A673 (cell line): ENCODE results near the gene ATXN1L.

Source experiments
- EZH2 ChIP-seq: fragments of 200-600 bp; sonication (generic); IDR thresholded peaks from 2 replicates; pipeline ENCODE4 v1.6.1; 2017; ENCODE audit warnings: borderline replicate concordance, low read depth, mild to moderate bottlenecking, mixed read lengths, antibody characterized with exemption, low read length; ENCODE audit not compliant: poor library complexity, severe bottlenecking
- TF ChIP-seq, protein P1 (sequence below): fragments of 300-800, 200-600 bp; sonication (generic); conservative IDR thresholded peaks from 2 replicates; pipeline ENCODE4 v1.5.1; 2017; ENCODE audit warnings: low read depth, mild to moderate bottlenecking, antibody characterized with exemption, low read length, moderate library complexity, mixed read lengths

DNA sequence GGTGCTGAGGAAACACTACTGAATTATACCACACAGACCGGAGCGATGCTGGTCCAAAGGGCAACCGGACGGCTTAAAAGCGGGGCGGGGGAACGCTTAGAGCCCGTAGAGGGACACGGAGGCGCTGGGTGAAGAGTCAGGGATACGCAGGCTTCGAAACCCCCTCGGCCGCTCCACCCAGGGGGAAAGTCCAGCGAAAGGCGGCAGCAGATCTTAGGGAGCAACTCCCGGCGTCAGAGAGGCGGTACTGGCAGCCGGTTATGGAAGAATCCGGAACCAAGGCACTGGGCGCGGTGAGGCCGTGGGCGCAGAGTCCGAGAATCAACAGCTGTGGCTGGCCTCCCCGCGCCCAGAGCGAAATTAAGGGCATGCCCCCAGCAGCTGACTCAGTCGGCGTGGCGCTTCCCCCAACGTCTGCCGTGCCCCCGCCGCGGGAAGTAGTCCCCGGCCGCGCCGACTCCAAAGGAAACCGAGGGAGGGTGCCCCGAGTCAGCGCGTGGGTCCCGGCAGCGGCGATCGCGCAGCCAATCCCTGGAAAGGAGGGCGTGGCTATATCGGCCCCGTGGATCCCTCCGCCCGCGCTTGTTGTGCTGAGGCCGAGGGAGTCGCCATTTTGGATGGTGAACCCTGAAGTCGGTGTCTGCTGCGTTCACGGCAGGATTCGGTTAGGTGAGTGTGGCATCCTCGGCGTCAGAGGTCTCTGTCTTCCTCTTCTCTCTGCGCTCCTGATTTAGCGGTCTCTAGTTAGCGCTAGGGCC lies 49.3 kb downstream of the ATXN1L start, which contains the start of gene IST1:
- TF ChIP-seq, protein P1, sequence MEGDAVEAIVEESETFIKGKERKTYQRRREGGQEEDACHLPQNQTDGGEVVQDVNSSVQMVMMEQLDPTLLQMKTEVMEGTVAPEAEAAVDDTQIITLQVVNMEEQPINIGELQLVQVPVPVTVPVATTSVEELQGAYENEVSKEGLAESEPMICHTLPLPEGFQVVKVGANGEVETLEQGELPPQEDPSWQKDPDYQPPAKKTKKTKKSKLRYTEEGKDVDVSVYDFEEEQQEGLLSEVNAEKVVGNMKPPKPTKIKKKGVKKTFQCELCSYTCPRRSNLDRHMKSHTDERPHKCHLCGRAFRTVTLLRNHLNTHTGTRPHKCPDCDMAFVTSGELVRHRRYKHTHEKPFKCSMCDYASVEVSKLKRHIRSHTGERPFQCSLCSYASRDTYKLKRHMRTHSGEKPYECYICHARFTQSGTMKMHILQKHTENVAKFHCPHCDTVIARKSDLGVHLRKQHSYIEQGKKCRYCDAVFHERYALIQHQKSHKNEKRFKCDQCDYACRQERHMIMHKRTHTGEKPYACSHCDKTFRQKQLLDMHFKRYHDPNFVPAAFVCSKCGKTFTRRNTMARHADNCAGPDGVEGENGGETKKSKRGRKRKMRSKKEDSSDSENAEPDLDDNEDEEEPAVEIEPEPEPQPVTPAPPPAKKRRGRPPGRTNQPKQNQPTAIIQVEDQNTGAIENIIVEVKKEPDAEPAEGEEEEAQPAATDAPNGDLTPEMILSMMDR, result no peak
- no peak for TF ChIP-seq EZH2
